DND-41 (cell line): ENCODE measurements around the gene POLR3G.

ENCODE experiments used
- ATAC-seq: fragments of 200-7000 bp; cut with Tn5 transposase; 3 replicates; pipeline ENCODE4 v1.9.1; 2021; ENCODE audit warnings: low read depth; ENCODE audit not compliant: insufficient read depth
- DNase-seq: peaks from one replicate; pipeline ENCODE4 v3.0.0-alpha.2; 2020
- H2AFZ ChIP-seq: 2 replicates; pipeline ENCODE4 v1.6.0; 2012; ENCODE audit warnings: low read depth, low read length
- H3K27ac ChIP-seq: 2 replicates; pipeline ENCODE4 v1.5.1; 2012; ENCODE audit warnings: low read length, inconsistent platforms
- H3K27me3 ChIP-seq: fragments of 200-600 bp; sonication (generic); 2 replicates; pipeline ENCODE4 v1.6.0; 2012; ENCODE audit warnings: low read length, mild to moderate bottlenecking, inconsistent platforms; ENCODE audit not compliant: insufficient read depth, poor library complexity
- H3K36me3 ChIP-seq: 2 replicates; pipeline ENCODE4 v1.5.1; 2012; ENCODE audit warnings: low read length, inconsistent platforms; ENCODE audit not compliant: insufficient read depth
- H3K4me1 ChIP-seq: 2 replicates; pipeline ENCODE4 v1.5.1; 2012; ENCODE audit warnings: mild to moderate bottlenecking, low read length; ENCODE audit not compliant: insufficient read depth
- H3K4me2 ChIP-seq: 2 replicates; pipeline ENCODE4 v1.6.0; 2012; ENCODE audit warnings: mild to moderate bottlenecking, moderate library complexity, low read length, inconsistent platforms; ENCODE audit not compliant: insufficient read depth
- H3K4me3 ChIP-seq, 2 experiments: fragments of 200-600 bp in 1 of 2; shearing (Covaris generic) in 1 of 2; 2 replicates each; pipeline ENCODE4 v1.5.1; 2012 to 2016; ENCODE audit warnings: inconsistent platforms in 2 of 2, low read length in 2 of 2, mild to moderate bottlenecking in 2 of 2, low read depth in 1 of 2, moderate library complexity in 1 of 2
- H3K79me2 ChIP-seq: 2 replicates; pipeline ENCODE4 v1.6.0; 2012; ENCODE audit warnings: low read length, inconsistent platforms; ENCODE audit not compliant: insufficient read depth
- H3K9ac ChIP-seq: 2 replicates; pipeline ENCODE4 v1.6.0; 2012; ENCODE audit warnings: low read depth, mild to moderate bottlenecking, inconsistent platforms, low read length, moderate library complexity
- H3K9me3 ChIP-seq: 2 replicates; pipeline ENCODE4 v1.5.1; 2012; ENCODE audit warnings: low read length, moderate library complexity, mild to moderate bottlenecking, inconsistent platforms; ENCODE audit not compliant: insufficient read depth, severe bottlenecking
- H4K20me1 ChIP-seq: 2 replicates; pipeline ENCODE4 v1.6.0; 2012; ENCODE audit warnings: low read length; ENCODE audit not compliant: insufficient read depth
- CTCF ChIP-seq: IDR thresholded peaks from 2 replicates; pipeline ENCODE4 v1.5.1; 2012; ENCODE audit warnings: borderline replicate concordance, low read length, moderate library complexity, mild to moderate bottlenecking; ENCODE audit not compliant: poor library complexity, severe bottlenecking; ENCODE audit errors: extremely low read depth
- EZH2 ChIP-seq: IDR thresholded peaks from 3 replicates; pipeline ENCODE4 v1.6.1; 2012; ENCODE audit warnings: borderline replicate concordance, low read depth, mild to moderate bottlenecking, moderate library complexity, low read length, inconsistent platforms; ENCODE audit not compliant: severe bottlenecking

Gene POLR3G

GRCh38 chr5:90528601-90529193 lies 54.0 kb downstream of the POLR3G start:
- Histone ChIP-seq H3K9ac (peak overlapping the region; percentile 74), H3K4me3 (peak overlapping the region; percentile 61 to 95), H3K9me3 (no peaks in the 10 kb centered on the region), H2AFZ (peak overlapping the region; percentile 95), H4K20me1 (no peaks in the 10 kb centered on the region), H3K4me2 (peak overlapping the region; percentile 91), H3K27me3 (peaks cover 7% of the 10 kb centered on the region), H3K79me2 (peaks cover 38% of the 10 kb centered on the region), H3K4me1 (peaks cover 30% of the 10 kb centered on the region), H3K36me3 (peaks cover 11% of the 10 kb centered on the region), H3K27ac (peak overlapping the region; percentile 80)
- no peak for ATAC-seq
- TF ChIP-seq CTCF (no peak), EZH2 (no peak)
- DNase-seq, result peak; percentile 7

- Histone ChIP-seq H3K4me2 (peak within 1 kb of the TSS; percentile 91), H4K20me1 (no peaks in the 10 kb centered on the region), H3K9ac (peak within 1 kb of the TSS; percentile 74), H3K4me3 (peak within 1 kb of the TSS; percentile 61 to 95), H3K36me3 (peaks cover 5% of the 10 kb centered on the region), H2AFZ (peak within 1 kb of the TSS; percentile 99), H3K79me2 (peaks cover 38% of the 10 kb centered on the region), H3K9me3 (no peaks in the 10 kb centered on the region), H3K4me1 (peaks cover 30% of the 10 kb centered on the region), H3K27me3 (peaks cover 9% of the 10 kb centered on the region), H3K27ac (peak within 1 kb of the TSS; percentile 91)
- peak; percentile 92 for ATAC-seq
- TF ChIP-seq EZH2 (no peak), CTCF (no peak)
- DNase-seq, result peak; percentile 96
Observed at GRCh38 chr5:90529194-90529938, 54.7 kb downstream of the POLR3G start, which contains the start of gene LYSMD3. Gene LYSMD3, minus strand, starts transcription at chr5:90529584. Its CDS starts 4,295 bp downstream, at chr5:90525289.

- Histone ChIP-seq H3K27ac (peak overlapping the region; percentile 91), H3K9ac (peak overlapping the region; percentile 74), H3K36me3 (peaks cover 2% of the 10 kb centered on the region), H3K9me3 (no peaks in the 10 kb centered on the region), H3K27me3 (peaks cover 9% of the 10 kb centered on the region), H2AFZ (peak overlapping the region; percentile 99), H3K4me1 (peaks cover 30% of the 10 kb centered on the region), H3K4me2 (peak overlapping the region; percentile 91), H3K79me2 (peaks cover 38% of the 10 kb centered on the region), H3K4me3 (peak overlapping the region; percentile 61 to 95; a peak in 3 of 4 replicates), H4K20me1 (no peaks in the 10 kb centered on the region)
- DNase-seq (peak; percentile 76), ATAC-seq (peak; percentile 70)
- TF ChIP-seq CTCF (peak; percentile 86), EZH2 (no peak)
Observed at GRCh38 chr5:90529939-90530677, 55.4 kb downstream of the POLR3G start.
